MV-4-11 (cell line): ENCODE measurements around the gene MMAA.
"Not testable (repeated sequence)": the region's sequence is repeated elsewhere in the genome, so short reads cannot be mapped to it uniquely, and the experiment has no call there.

Source experiments
- DNase-seq: peaks from one replicate; lab custom pipeline; 2025; lab: John Stamatoyannopoulos, UW

Gene MMAA

GRCh38 chr4:145635117-145635516 is 15.9 kb downstream of the MMAA start:
- DNase-seq: no peak

GRCh38 chr4:145635630-145636029 is 16.4 kb downstream of the MMAA start:
- no peak for DNase-seq

DNA sequence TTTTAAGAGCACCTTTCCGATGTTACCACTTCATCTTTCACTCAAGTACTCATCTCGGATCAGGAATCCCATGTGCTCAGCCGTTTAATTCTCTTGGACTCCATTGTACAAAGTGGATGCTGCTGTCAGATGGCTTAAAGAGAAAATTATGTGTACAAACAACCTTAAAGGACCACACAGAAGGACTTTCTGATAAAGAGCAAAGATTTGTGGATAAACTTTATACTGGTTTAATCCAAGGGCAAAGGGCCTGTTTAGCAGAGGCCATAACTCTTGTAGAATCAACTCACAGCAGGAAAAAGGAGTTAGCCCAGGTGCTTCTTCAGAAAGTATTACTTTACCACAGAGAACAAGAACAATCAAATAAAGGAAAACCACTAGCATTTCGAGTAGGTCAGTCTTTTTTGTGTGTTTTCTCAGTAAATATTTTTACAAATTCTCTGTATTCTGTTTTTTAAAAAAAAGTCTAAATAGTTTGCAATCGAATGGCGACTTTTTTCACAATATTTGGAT is 20.1 kb downstream of the MMAA start:
- DNase-seq: no peak

GRCh38 chr4:145640236-145640635 is 21.1 kb downstream of the MMAA start:
- DNase-seq: not testable (repeated sequence)

DNA sequence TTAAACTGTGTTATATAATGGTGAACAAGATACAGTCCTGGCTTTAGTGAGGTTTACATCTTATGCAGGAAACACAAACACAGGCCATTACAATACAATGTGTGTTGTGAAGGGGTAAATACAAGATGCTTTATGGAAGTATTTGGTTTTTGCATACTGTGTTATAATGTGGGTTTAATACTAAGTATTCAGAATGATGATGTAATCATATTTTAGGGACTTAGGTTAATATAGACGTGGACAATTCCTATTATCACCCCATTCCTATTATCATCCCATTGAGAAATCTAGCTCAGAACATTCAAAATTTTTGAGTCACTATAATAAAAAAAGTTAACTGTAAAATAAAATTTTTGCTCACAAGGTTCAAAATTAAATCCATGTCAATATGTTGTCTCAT is 24.1 kb downstream of the MMAA start:
- DNase-seq: no peak

DNA sequence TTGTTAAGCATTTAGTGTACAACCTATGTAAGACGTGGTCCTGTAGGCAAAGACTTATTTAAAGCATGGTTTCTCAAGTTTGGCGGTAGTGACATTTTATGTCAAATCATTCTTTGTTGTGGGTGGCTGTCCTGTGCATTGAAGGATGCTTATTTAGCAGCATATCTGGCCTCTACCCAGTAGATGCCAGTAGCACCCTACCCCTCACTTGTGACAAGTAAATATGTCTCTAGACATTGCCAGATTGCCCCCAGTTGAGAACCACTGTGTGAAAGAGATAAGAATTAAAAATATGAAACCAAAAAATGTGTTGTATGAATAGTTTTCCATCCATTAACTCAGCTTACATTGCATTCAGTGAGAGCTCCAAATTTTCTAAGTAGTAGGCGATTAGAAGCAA is 25.5 kb downstream of the MMAA start:
- no peak for DNase-seq

- DNase-seq: no peak
Observed at GRCh38 chr4:145656156-145656555, 37.0 kb downstream of the MMAA start.

DNA sequence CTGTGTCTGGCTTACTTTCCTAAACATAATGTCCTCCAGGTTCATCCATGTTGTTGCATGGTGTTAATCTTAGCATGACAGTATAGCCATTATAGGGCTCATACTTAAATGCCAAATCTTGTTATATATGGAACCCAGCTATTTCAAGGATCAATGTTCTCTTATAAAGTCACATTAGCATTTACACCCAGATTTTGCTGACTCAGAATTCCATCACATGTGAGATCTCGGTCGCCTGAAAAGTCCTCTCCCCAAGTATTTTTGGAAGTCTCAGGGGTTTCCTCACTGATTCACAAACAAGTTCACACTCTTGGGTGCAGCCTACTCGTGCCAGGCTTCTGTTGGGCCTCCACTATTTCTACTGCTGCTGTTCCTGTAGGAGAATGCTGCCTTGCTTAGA is 40.9 kb downstream of the MMAA start:
- no peak for DNase-seq

GRCh38 chr4:145663194-145663593 is 44.0 kb downstream of the MMAA start:
- no peak for DNase-seq

- DNase-seq: no peak
Observed at GRCh38 chr4:145665773-145666172, 46.6 kb downstream of the MMAA start.

DNA sequence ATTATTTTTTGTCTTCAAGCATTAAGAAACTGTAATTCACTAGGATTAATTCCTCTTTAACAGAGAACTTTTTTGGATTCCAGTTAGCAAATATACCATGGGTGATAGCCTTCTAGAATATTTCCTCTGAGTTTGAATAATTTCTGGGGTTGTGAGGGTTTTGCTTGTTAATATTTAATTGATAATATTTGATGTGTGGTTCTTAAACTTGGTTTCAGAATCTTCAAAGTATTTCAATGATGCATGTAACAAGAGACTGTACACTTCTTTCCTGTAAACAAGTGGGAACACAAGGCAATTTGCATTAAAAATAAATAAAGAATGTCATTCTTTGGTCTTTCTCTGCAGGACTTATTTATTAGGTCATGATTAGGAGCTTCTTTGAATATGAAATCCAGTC is 51.2 kb downstream of the MMAA start:
- DNase-seq: no peak

DNA sequence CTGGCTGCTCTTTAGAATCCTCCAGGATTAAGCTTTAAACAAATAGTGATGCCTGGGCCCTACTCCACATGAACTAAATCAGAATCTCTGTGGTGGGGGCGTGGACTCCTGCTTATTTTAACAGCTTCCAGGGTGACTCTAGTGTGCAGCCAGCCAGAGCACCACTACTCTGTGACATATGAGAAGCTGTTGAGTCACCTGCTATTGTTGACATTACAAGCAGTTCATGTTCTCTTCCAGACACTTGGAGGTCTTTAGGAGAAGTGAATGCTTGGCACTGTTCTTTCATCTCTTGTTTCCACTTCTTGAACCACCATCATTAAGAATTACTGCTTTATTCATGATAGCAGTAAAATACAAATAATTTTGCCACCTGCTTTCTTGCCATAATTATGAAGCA is 60.3 kb downstream of the MMAA start:
- no peak for DNase-seq

DNA sequence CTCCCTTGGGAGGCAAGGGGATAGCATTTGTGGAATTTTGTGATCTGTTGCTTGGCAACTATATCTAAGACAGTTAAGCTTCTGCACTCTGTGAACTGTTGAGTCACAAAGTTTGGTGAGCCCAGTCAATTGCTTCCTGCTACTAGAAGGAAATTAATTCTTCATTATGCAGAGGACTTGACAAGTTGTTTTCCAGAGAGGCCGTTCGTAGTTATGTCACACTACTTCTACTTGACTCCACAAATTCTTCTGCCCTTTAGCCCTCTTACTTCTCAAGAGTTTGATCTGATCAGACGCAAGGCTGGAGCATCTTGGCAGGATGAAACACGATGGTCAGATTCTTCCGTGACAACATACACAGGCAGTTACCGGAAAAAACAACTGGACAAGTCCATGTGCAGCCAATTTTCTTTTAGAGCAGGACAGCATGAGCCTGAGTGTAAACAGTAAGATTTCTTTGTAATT is 60.8 kb downstream of the MMAA start, which contains the start of gene C4orf51:
C4orf51 (plus strand) TSS at position 156 of the 465 bp plus-strand sequence; CDS start at position 214, 58 bp downstream.
- DNase-seq: no peak

DNA sequence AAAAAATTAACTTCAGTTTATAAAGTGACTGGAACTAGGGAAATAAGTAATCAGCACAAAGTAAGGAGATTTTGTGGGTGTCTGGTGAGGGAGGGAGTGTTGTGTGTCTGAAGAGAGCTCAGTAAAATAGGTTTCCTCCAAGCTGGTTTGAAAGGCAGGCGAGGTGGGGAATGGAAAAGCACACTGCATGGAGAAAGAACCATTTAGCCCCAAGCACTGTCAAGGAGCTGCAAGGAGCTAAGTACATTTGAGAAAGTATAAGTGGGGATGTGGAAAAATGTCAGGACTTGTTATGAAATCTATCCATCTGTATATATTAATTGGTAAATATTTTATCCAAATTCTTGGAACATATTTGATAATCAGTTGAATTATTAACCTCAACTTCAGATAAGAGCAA is 61.7 kb downstream of the MMAA start:
- no peak for DNase-seq

DNA sequence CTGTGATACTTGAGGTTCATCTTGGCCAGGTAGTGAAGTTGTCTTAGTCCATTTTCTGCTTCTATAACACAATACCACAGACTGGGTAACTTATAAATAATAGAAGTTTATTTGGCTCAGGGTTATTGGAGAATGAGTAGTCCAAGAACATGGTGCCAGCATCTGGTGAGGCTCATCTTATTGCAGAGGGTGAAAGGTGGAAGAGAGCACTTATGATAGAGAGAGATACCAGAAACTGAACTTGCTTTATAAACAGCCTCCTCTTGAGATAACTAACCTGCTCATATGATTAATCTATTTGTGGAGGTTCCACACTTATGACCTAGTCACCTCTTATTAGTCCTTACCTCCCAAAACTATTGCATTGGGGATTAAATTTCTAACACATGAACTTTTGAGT is 62.3 kb downstream of the MMAA start:
- DNase-seq: no peak

GRCh38 chr4:145681956-145682355 is 62.8 kb downstream of the MMAA start:
- DNase-seq: no peak

GRCh38 chr4:145686991-145687390 is 67.8 kb downstream of the MMAA start:
- DNase-seq: no peak

- DNase-seq: no peak
Observed at GRCh38 chr4:145690610-145691009, 71.4 kb downstream of the MMAA start.

GRCh38 chr4:145691416-145691815 is 72.2 kb downstream of the MMAA start:
- DNase-seq: not testable (repeated sequence)

- no peak for DNase-seq
Observed at GRCh38 chr4:145694929-145695328, 75.7 kb downstream of the MMAA start.

DNA sequence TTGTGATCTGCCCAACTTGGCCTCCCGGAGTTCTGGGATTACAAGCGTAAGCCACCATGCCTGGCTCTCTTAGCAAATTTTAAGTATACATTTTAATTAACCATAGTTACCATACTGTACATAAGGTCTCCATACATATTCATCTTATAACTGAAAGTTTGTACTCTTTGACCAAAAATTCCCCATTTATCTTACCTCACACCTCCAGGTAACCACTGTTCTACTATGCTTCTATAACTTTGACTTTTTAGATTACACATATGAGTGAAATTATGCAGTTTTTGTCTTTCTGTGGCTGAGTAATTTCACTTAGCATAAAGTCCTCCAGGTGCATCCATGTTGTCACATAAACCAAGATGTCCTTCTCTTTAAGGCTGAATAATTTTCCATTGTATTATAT is 78.1 kb downstream of the MMAA start:
- no peak for DNase-seq

GRCh38 chr4:145698507-145698906 is 79.3 kb downstream of the MMAA start:
- DNase-seq: no peak

DNA sequence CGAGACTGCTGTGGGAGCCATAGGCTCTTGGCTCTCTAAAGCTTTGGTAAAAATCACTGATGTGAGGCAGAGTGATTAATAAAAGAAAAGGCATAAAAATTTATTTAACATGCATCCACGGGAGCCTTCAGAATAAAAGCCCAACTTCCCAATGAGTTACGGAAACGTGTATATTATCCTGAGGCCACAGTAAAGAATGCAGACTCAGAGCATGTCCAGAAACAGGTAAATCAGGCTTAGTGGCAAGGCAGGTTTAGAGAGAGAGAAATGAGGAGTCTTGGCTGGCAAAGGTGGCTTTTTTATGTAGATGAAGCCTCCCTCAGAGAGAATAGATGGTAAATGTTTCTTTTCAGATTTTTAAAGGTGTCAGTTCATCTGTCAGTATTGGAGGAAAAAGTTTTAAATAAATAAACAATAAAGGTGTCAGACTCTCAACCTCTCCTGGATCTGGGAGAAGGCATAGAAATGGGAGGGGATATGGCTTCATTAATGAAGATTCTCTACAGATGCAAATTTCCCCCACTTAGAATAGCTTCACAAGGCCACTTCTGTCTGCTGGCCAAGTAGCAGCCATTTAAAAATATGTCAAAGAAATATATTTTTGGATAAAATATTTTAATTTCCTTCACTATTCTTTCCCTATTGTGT is 84.8 kb downstream of the MMAA start:
- DNase-seq: no peak

GRCh38 chr4:145709336-145709735 is 90.2 kb downstream of the MMAA start:
- no peak for DNase-seq
